Activated gamma-delta T cell (primary cell): Measurements from ENCODE around the gene EXOSC3.

Source experiments
- DNase-seq: peaks from one replicate; lab custom pipeline; 2025; lab: John Stamatoyannopoulos, UW

The EXOSC3 gene

DNA sequence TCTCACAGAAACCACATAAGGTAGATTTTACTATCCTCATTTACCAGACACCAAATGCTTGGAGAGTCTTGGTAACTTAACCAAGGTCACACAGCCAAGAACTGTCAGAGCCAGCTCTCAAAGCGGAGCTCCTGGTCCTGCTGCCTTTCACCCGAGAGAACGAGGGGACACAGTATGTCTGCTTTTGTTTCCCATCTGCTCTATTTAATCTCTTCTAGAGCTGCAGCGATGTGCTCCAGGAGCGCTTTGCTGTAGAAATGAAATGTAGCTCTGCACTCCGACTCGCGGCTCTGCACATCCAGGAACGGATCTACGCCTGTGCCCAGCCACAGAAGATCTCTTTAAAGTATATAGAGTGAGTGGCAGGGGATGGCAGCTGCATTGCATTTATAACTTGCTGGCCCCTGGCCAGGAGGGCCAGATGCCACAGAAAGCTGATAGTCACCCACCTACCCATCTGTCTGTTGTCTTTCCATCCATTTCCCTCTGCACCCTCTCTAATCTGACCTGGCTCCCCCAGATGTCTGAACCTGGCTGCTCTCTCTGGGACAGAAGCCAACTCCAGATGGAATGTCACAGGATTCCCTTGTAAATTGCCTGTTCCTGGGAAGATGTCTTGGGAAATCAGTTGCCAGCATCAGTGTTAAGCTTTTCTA is 52.6 kb downstream of the EXOSC3 start:
- DNase-seq: no peak

DNA sequence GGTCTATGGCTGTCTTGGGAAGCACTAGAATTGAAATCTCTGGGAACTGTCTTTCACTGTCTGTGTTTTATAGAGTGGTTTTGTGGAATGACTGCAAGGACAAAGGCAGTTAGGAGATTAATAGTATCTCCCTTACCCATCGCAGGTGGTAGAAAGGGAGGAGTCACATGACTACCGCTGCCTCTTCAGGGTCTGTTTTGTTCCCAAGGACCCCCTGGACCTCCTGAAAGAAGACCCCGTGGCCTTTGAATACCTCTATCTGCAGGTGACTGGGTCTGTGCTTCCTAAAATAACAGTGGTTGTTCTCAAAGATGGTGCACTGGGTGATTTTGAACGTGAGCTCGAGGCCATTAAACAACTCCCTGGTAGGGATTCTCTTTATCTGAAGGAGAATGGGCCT is 54.0 kb downstream of the EXOSC3 start:
- no peak for DNase-seq

DNA sequence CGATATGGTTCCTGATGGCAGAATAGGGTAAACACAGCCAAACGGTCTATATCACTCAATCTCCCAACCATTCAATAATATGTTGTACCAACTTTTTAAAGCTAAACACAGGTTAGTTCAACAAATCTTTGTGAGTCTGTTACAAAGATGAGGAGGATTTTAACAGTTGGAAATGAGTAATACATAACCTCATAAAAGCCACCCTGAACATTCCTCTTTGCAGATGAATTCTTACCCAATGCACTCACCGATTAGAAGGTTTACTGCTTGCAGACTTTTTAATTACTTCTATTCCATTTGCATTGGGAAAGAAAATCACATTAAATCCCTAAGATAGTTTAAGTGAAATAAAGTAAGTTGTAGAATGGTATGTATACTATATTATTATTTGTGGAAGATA is 54.6 kb downstream of the EXOSC3 start:
- DNase-seq: no peak
